Renal cortex interstitium (tissue), 3 donors: ENCODE results near the gene PRKAA2. TPM values are rescaled to one million over a fixed set of nuclear protein-coding genes. Genes with fewer than 3 reads are reported as not detected.

Experiments used
- polyA plus RNA-seq, 3 donors: library from polyadenylated mRNA; unstranded; fragments of 120-200 nt; gene quantifications; one replicate each; pipeline ENCODE4 v1.2.1, GENCODE V29; 2013; ENCODE audit not compliant: insufficient read length in 3 of 3

The PRKAA2 gene
- polyA plus RNA-seq, 3 donors: 13.9 to 23.0 (median 18.9) TPM

Other genes with a start within 250 kb of the PRKAA2 start
- 100 to 1,000 TPM; 113 to 123 (median 118) TPM for gene PLPP3, start 65.8 kb upstream of the PRKAA2 start, polyA plus RNA-seq
- gene FYB2, start 174.1 kb downstream of the PRKAA2 start, polyA plus RNA-seq: 1 to 10 TPM in 2 of 3 donors, under 1 TPM in 1; 0.37 to 1.7 (median 1.4) TPM
- gene C8A, start 209.5 kb downstream of the PRKAA2 start, polyA plus RNA-seq: not detected